ENCODE measurements around the gene EVI2A. TPM values are rescaled to one million over a fixed set of nuclear protein-coding genes. Genes with fewer than 3 reads are reported as not detected.
"Not testable (repeated sequence)": the region's sequence is repeated elsewhere in the genome, so short reads cannot be mapped to it uniquely, and the experiment has no call there.

EVI2A gene
- total RNA-seq, 2 donors from 2014 or later, result 31.9 to 39.3 TPM

DNA sequence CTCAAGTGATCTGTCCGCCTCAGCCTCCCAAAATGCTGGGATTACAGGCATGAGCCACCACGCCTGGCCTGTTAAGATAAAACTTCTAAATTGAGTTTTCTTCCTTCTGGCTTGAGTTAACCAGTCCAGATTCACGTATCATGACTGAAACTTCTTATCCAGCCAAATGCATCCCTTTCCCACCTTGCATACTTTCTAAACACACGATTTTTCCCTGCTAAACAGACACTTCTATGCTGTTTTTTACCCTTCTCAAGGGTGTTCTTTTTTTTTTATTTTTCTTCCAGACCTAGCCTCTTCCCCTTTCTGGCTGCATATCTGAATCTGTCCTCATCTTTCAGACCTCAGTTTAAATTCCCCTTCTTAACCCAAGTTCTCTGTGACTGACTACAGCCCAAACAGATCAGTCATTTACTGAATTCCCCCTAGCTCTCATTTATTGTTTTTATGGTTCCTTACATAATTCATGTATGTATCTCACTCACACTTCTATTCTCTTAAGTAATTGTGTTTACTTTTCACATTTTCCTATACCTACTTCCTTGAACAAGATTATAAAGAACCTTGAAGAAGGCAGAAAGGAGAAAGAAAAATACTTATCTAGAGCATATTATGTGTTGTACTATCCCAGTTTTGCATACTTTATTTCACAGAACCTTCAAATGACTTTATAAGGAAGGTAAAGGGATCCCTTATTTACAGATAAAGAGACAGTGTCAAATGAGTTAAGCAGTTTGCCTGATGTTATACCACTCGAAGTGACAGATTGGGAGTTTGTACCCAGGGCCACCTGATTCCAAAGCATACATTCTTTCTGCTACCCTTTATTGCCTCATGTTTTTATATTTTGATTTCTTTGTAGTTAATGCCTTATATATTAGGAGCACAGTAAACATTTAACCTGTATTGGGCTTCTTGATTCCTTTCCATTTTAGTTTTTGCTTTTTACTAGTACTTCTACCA lies 12.8 kb downstream of the EVI2A start:
- peaks cover 19 to 33% of the 10 kb centered on the region in 2 donors for H3K36me3 Mint-ChIP-seq (ENCODE audit: insufficient read depth in 2 of 2)
- peak overlapping the region; percentile 92 for H3K27ac Mint-ChIP-seq
- peaks cover 65% of the 10 kb centered on the region for H3K4me1 Mint-ChIP-seq (ENCODE audit: low read depth)
- H3K27me3 Mint-ChIP-seq (ENCODE audit: low read depth), result no peaks in the 10 kb centered on the region
- peak; percentile 75 to 79 for ATAC-seq (replicated peaks in 1 of 2)
- H3K9me3 Mint-ChIP-seq, result peaks cover 4 to 12% of the 10 kb centered on the region in 2 donors
- H3K4me3 Mint-ChIP-seq, result peak overlapping the region; percentile 76 to 88
- no peak for DNase-seq

DNA sequence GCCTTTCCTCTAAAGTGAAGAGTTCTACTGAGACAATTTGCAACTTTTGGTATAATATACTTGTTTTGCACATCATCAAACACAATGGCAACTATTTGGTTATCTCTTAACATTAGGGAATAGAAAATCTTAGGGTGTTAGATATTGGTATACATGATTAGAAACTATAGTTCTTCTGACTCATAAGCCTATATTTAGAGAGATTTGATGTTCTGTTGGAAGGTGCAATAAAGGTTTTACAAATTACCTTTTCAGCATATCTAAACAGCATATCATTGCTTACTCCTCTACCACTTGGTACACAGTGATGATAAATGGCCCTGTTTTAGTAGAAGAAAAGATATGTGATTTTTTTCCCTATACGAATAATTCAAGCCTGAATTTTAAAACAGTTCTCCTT lies 13.8 kb downstream of the EVI2A start:
- H3K4me1 Mint-ChIP-seq (ENCODE audit: low read depth), result peaks cover 65% of the 10 kb centered on the region
- H3K27me3 Mint-ChIP-seq (ENCODE audit: low read depth), result no peaks in the 10 kb centered on the region
- peaks cover 20 to 42% of the 10 kb centered on the region in 2 donors for H3K36me3 Mint-ChIP-seq (ENCODE audit: insufficient read depth in 2 of 2)
- DNase-seq, result no peak
- peak overlapping the region; percentile 92 for H3K27ac Mint-ChIP-seq
- peaks cover 7 to 12% of the 10 kb centered on the region in 2 donors for H3K9me3 Mint-ChIP-seq
- peak overlapping the region; percentile 76 to 88 for H3K4me3 Mint-ChIP-seq
- ATAC-seq (replicated peaks in 1 of 2), result no peak

DNA sequence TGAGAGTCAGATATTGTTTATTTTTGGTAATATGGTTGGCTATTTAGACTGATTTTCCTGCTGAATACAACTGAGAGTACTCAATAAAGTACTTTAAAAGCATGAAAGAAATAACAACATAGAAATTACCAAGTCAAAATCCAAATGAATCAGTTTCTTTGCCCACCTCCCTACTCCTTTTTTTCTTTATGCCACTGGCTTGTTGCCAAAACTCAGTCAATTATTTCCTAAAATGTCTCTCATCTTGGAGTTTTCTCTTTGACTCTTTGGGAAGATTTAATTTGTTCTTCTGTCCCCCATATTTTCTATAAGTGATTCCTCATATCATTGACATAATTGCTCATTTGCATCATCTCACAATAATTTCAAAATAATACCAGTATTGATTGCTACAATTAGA lies 21.8 kb downstream of the EVI2A start:
- H3K9me3 Mint-ChIP-seq, result peaks cover 2 to 3% of the 10 kb centered on the region in 2 donors
- ATAC-seq (replicated peaks in 1 of 2) (no peak), DNase-seq (no peak)
- peaks cover 5 to 21% of the 10 kb centered on the region in 2 donors for H3K36me3 Mint-ChIP-seq (ENCODE audit: insufficient read depth in 2 of 2)
- H3K4me3 Mint-ChIP-seq, result no peak overlapping the region
- peaks cover 35% of the 10 kb centered on the region for H3K4me1 Mint-ChIP-seq (ENCODE audit: low read depth)
- no peaks in the 10 kb centered on the region for H3K27me3 Mint-ChIP-seq (ENCODE audit: low read depth)
- H3K27ac Mint-ChIP-seq, result no peak overlapping the region

DNA sequence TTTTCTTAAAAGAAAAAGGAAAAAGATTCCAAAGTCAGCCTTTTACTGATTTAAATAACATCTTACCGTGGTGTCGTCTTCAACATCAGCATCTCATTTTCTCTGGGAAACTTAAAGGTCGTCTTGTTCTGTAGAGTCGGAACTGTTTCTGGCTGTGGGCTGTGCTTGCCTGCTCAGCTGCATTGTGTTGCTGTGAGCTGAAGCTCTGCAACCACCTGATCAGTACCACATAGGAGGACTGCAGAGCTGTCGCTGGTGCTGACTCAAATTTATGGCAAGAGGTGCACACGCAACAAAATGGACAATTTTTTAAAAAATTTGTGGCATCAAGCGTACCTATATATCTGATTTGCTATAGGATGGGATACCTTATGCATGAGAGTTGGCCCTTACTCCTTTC lies 24.3 kb downstream of the EVI2A start, which contains the start of gene OMG:
TSS of gene OMG (minus strand) at position 150 of the 400 bp plus-strand sequence. CDS start 908 bp downstream, outside the sequence.
- Mint-ChIP-seq H3K4me1 (ENCODE audit: low read depth) (peaks cover 27% of the 10 kb centered on the region), H3K36me3 (ENCODE audit: insufficient read depth in 2 of 2) (no peaks in the 10 kb centered on the region), H3K27ac (no peak within 1 kb of the TSS), H3K9me3 (no peaks in the 10 kb centered on the region), H3K4me3 (no peak within 1 kb of the TSS), H3K27me3 (ENCODE audit: low read depth) (no peaks in the 10 kb centered on the region)
- no peak for ATAC-seq (replicated peaks in 1 of 2)
- DNase-seq, result no peak

DNA sequence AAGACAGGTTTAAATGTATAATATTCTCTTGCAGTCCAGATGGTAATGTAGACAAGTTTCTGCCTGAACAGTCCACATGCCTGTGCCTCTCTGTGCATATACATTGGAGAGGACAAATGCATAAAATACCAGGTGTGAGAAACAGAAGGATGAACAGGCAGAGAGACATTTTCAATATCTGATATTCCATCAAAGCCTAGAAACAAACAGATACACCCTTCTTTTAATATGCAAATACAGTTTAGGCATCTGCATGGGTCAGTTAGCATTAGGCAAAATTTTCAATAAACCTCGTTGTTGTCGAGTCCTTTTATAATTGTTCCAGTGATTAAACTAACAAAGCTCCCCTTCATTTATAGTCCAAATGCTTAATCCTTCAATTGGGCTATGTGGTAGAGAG lies 25.3 kb downstream of the EVI2A start:
- Mint-ChIP-seq H3K9me3 (no peaks in the 10 kb centered on the region), H3K4me1 (ENCODE audit: low read depth) (peaks cover 18% of the 10 kb centered on the region), H3K4me3 (no peak overlapping the region), H3K27me3 (ENCODE audit: low read depth) (no peaks in the 10 kb centered on the region), H3K27ac (no peak overlapping the region), H3K36me3 (ENCODE audit: insufficient read depth in 2 of 2) (no peaks in the 10 kb centered on the region)
- DNase-seq (no peak), ATAC-seq (replicated peaks in 1 of 2) (no peak)

DNA sequence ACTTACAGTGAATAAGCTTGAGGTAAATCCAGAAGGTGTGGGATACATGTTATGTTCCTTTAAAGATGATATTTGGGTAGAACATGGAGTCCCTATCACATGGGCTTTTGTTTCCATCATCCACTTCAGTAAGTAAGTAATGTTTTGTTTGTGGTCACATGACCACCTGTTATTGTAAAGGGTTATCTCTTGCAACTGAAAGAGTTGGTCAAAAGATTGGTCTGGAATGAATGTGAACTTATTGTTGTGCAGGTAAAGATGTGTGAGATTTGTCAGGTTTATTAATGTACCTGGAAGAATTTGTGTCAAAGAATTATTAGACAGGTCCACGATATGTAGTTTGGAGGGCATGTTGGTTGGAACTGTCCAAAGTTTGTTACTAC lies 25.9 kb downstream of the EVI2A start:
- no peaks in the 10 kb centered on the region for H3K9me3 Mint-ChIP-seq

DNA sequence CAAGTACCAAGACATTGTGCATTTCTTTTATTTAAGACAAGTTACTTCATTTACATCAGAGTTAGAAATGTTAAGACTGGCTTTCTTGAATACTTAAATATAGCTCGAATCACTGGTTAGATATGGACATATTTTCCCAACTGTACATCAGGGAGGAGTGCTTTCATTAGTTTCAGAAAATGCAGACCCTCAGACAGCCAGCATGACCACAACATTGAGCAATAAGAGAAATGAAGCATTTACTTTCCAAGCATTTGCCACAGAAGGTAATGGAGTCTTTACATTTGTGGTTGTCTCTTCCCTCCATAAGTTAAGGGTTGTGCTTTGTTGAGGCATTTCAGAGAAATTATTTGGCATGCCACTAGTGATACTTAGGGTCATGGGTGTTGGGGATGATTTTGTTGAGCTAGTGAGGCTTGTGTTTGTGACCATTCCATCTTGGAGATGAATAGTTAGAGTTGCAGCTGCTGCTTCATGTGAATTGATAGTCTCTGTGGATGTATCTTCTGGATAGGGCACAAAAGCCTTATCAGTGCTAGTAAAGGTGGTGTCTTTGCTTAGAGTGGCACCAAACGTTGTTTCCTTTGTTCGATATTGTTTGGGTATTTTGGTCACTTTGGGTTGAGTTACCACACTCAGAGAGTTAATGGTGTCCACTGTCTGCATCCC lies 26.5 kb downstream of the EVI2A start:
- H3K4me1 Mint-ChIP-seq (ENCODE audit: low read depth), result peaks cover 21% of the 10 kb centered on the region
- no peaks in the 10 kb centered on the region for H3K36me3 Mint-ChIP-seq (ENCODE audit: insufficient read depth in 2 of 2)
- H3K27me3 Mint-ChIP-seq (ENCODE audit: low read depth), result no peaks in the 10 kb centered on the region
- no peak for ATAC-seq (replicated peaks in 1 of 2)
- H3K27ac Mint-ChIP-seq, result no peak overlapping the region
- H3K9me3 Mint-ChIP-seq, result no peaks in the 10 kb centered on the region
- DNase-seq, result no peak
- H3K4me3 Mint-ChIP-seq, result no peak overlapping the region

More for the DNA sequence above, 25.9 kb downstream of the EVI2A start:
- Mint-ChIP-seq H3K4me1 (ENCODE audit: low read depth) (peaks cover 20% of the 10 kb centered on the region), H3K27me3 (ENCODE audit: low read depth) (no peaks in the 10 kb centered on the region), H3K36me3 (ENCODE audit: insufficient read depth in 2 of 2) (no peaks in the 10 kb centered on the region), H3K27ac (no peak overlapping the region), H3K4me3 (no peak overlapping the region)
- no peak for ATAC-seq (replicated peaks in 1 of 2)
- DNase-seq, result no peak

DNA sequence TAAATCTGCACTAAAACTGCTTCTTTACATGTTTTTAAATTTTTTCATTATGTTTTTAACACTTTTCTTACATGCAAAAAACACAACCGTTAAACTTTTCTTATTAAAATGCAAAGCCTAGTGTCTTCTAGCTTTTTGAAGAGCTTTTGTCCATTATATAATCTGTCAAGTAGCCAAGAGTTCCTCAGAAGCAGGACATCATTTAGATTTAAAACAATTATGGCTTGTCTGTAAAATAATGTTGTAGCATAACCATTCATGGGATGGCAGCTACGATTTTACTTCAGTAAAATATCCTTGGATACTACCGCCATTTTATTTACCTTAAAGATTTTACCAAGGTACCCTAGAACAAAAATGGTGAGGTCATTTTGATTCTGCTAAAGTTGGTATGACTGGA lies 27.2 kb downstream of the EVI2A start:
- Mint-ChIP-seq H3K9me3 (no peaks in the 10 kb centered on the region), H3K27me3 (ENCODE audit: low read depth) (no peaks in the 10 kb centered on the region), H3K36me3 (ENCODE audit: insufficient read depth in 2 of 2) (no peaks in the 10 kb centered on the region), H3K27ac (no peak overlapping the region), H3K4me1 (ENCODE audit: low read depth) (peaks cover 19% of the 10 kb centered on the region), H3K4me3 (no peak overlapping the region)
- ATAC-seq (replicated peaks in 1 of 2) (no peak), DNase-seq (no peak)

DNA sequence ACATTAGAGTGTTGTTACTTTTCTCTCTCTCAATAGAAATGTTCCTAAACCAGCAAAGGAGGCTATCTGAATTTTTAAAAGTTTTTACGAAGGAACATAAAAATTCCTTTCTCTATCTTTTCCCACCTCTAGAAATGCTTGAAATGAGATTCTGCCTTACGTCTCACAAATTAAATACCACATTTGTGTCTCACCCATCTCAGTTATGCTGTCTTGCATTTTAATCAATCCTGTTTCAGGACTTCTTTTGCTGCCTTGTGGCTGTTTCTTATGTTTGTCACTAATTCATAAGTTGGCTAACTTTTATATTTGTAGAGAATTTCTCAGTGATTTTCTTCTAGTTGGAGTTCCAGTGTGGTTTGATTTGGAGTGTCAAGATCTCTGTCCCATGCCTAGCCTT lies 27.8 kb downstream of the EVI2A start:
- H3K36me3 Mint-ChIP-seq (ENCODE audit: insufficient read depth in 2 of 2), result no peaks in the 10 kb centered on the region
- H3K27me3 Mint-ChIP-seq (ENCODE audit: low read depth), result no peaks in the 10 kb centered on the region
- H3K4me3 Mint-ChIP-seq, result no peak overlapping the region
- DNase-seq (no peak), ATAC-seq (replicated peaks in 1 of 2) (no peak)
- no peak overlapping the region for H3K27ac Mint-ChIP-seq
- peaks cover 24% of the 10 kb centered on the region for H3K4me1 Mint-ChIP-seq (ENCODE audit: low read depth)
- H3K9me3 Mint-ChIP-seq, result no peaks in the 10 kb centered on the region

DNA sequence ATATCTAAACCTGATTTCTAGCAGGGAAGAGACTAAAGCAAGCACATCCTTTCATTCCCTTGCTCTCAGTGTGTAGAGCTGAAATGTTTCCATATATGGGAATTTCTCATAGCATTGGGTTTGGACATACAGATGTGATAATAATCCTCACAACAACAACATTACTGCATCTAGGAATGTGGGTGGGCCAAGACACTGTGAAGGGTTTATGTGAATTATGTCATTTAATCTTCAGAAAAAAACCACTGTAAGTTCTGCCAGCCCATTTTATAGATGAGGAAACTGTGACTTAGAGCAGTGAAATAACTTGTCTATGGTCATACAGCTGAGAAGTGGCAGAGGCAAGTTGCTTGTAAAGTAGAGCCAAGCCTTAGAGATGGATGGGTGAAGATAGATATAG lies 29.6 kb downstream of the EVI2A start:
- H3K36me3 Mint-ChIP-seq (ENCODE audit: insufficient read depth in 2 of 2), result peaks cover 2 to 4% of the 10 kb centered on the region in 2 donors
- no peak for DNase-seq
- H3K4me1 Mint-ChIP-seq (ENCODE audit: low read depth), result peaks cover 33% of the 10 kb centered on the region
- no peaks in the 10 kb centered on the region for H3K9me3 Mint-ChIP-seq
- ATAC-seq (replicated peaks in 1 of 2), result no peak
- H3K4me3 Mint-ChIP-seq, result no peak overlapping the region
- no peaks in the 10 kb centered on the region for H3K27me3 Mint-ChIP-seq (ENCODE audit: low read depth)
- H3K27ac Mint-ChIP-seq, result no peak overlapping the region

DNA sequence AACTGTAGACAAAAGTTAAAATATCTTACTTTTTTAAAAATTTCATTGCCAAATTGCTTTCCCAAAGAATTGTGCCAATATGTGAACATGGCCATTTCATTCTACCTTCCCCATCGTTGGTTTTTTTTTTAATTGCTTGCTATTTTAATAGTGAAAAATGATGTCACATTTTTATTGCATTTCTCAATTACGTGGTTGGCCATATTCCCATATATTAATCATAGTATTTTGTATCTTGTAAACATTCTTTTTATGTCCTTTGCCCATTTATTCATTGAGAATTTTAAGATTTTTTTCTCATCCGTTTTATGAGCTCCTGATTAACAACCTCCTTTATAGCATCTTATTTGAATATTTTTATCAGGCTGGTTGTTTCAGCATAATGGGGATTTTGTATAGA lies 31.6 kb downstream of the EVI2A start:
- Mint-ChIP-seq H3K27me3 (ENCODE audit: low read depth) (no peaks in the 10 kb centered on the region), H3K4me3 (no peak overlapping the region), H3K9me3 (no peaks in the 10 kb centered on the region), H3K4me1 (ENCODE audit: low read depth) (peaks cover 26% of the 10 kb centered on the region), H3K27ac (no peak overlapping the region), H3K36me3 (ENCODE audit: insufficient read depth in 2 of 2) (peaks cover 2 to 4% of the 10 kb centered on the region in 2 donors)
- ATAC-seq (replicated peaks in 1 of 2), result no peak
- no peak for DNase-seq

DNA sequence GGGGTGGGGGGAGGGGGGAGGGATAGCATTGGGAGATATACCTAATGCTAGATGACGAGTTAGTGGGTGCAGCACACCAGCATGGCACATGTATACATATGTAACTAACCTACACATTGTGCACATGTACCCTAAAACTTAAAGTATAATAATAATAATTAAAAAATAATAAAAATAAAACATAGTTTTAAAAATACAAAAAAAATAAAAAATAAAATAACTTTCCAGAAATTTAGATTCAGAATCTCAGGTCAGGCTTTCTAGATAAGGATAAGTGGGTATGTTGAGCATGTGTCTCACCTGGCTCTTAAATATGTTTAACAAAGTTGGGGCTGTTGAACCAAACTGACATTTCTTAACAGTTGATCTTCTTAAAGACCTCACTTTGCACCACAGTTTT lies 33.5 kb downstream of the EVI2A start:
- H3K4me3 Mint-ChIP-seq; H3K9me3 Mint-ChIP-seq; H3K36me3 Mint-ChIP-seq (ENCODE audit: insufficient read depth in 2 of 2); H3K27me3 Mint-ChIP-seq (ENCODE audit: low read depth); H3K27ac Mint-ChIP-seq; ATAC-seq (replicated peaks in 1 of 2); DNase-seq: not testable (repeated sequence)
- peaks cover 26% of the 10 kb centered on the region for H3K4me1 Mint-ChIP-seq (ENCODE audit: low read depth)

DNA sequence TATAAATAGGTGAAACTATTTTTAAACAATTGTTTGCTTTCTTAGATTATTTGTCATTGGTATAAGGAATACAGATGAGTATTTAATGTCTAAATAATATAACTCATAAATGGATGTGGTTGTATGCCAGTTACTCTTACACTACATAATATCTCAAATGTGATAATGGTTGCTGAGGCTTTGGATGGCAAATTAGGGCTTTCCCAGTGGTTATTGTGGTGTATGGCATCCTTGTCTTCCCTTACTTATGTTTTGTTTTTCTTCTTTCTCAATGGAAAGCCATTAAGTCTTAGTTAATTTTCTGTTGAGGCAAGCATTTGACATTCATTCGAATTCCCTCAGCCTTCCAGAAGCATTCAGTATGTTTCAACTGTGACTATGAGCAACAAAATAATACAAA lies 34.8 kb downstream of the EVI2A start:
- Mint-ChIP-seq H3K4me1 (ENCODE audit: low read depth) (peaks cover 26% of the 10 kb centered on the region), H3K4me3 (no peak overlapping the region), H3K27me3 (ENCODE audit: low read depth) (no peaks in the 10 kb centered on the region), H3K27ac (no peak overlapping the region), H3K9me3 (no peaks in the 10 kb centered on the region), H3K36me3 (ENCODE audit: insufficient read depth in 2 of 2) (peaks cover 2 to 5% of the 10 kb centered on the region in 2 donors)
- no peak for DNase-seq
- no peak for ATAC-seq (replicated peaks in 1 of 2)
